GM18517 (cell line): ENCODE measurements around the gene NDUFS1.
"Not testable (repeated sequence)": the region's sequence is repeated elsewhere in the genome, so short reads cannot be mapped to it uniquely, and the experiment has no call there.

ENCODE experiments used
- ATAC-seq: cut with Tn5 transposase; IDR thresholded peaks from one replicate; pipeline ENCODE4 v1.9.1; 2021; ENCODE audit warnings: mild to moderate bottlenecking, moderate library complexity; ENCODE audit not compliant: unreplicated experiment

NDUFS1 gene

GRCh38 chr2:206159346-206160124 lies at the start of gene NDUFS1, which contains the start of gene EEF1B2:
NDUFS1 (minus strand) TSS chr2:206159444; CDS start chr2:206153678, 5,766 bp downstream.
EEF1B2 (plus strand) TSS chr2:206159895; CDS start chr2:206159980, 85 bp downstream.
- peak; percentile 91 for ATAC-seq

DNA sequence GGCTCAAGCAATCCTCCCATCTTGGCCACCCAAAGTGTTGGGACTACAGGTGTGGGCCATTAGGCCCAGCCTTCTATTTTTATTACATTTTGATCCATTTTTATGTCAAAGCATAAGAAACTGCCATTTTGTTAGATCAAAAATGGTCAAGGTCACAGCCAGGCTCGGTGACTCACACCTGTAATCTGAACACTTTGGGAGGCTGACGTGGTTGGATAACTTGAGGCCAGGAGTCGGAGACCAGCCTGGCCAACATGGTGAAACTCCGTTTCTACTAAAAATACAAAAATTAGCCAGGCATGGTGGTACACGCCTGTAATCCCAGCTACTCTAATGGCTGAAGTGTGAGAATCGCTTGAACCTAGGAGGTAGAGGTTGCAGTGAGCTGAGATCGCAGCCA lies 49.7 kb upstream of the NDUFS1 start:
- no peak for ATAC-seq

GRCh38 chr2:206207316-206207715 lies 48.1 kb upstream of the NDUFS1 start:
- not testable (repeated sequence) for ATAC-seq

- ATAC-seq = no peak
Measured at GRCh38 chr2:206204710-206205109, 45.5 kb upstream of the NDUFS1 start.

DNA sequence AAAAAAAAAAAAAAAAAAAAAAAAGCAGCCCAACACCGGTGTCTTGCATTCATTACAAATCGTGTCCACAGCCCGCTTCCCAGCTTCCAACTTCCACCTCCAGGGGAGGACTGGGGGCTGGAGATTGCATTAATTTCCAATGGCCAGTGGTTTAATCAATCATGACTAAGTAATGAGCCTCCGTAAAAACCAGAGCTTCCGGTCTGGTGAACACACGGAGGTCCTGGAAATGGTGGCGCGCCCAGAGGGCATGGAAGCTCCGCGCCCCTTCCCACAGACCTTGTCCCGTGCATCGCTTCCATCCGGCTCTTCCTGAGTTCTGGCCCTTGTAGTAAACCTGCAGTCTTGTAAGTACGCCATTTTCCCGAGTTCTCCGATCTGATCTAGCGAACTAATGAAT lies 44.1 kb upstream of the NDUFS1 start:
- ATAC-seq = no peak

GRCh38 chr2:206202446-206202845 lies 43.2 kb upstream of the NDUFS1 start:
- no peak for ATAC-seq

DNA sequence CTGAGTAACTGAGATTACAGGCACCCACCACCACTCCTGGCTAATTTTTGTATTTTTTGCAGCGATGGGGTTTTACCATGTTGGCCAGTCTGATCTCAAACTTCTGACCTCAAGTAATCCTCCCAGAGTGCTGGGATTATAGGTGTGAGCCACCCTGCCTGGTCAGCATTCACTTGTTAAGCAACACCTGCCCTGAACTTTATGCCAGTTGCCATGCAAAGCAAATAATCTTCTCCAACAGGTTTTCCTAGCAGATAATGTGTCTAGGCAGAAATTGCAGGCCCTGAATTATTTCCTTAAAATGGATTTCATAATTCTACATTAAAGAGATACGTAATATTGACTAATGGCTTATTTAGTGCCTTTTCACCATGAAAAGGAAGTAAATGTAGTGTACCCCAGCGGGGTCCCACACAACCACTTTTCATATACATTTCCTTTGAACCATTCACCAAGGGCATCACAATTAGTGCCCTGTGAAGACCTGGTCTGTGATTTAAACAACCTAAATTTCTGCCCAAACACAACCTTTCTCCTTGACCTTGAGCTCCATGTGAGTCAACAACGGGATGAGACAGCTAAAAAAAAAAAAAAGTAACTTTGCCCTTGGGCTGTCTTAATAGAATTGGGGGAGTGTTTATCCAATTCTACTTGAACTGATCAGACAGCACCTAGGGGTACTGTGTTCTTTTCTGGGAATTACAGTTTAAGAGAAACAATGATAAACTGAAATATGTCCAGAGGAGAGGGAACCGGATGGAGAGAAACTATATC lies 42.0 kb upstream of the NDUFS1 start:
- ATAC-seq = no peak

DNA sequence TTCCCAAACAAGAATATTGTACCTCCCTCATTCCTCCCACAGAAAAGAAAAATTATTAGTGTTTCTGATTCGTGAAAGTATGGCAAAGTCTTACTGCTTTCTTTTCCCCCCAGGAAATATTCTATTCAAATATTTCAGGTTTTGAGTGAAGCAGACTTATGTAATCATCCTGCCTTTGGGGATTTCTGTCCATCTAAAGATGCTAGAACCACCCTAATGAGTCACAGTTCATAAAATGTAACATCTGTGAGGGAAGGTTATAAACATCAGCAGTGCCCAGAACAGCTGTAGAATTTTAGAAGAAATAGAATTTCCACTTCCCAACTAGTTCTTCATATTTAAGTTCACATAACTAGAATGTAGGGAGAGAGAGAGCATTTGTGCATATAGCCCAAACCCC lies 39.4 kb upstream of the NDUFS1 start:
- no peak for ATAC-seq

DNA sequence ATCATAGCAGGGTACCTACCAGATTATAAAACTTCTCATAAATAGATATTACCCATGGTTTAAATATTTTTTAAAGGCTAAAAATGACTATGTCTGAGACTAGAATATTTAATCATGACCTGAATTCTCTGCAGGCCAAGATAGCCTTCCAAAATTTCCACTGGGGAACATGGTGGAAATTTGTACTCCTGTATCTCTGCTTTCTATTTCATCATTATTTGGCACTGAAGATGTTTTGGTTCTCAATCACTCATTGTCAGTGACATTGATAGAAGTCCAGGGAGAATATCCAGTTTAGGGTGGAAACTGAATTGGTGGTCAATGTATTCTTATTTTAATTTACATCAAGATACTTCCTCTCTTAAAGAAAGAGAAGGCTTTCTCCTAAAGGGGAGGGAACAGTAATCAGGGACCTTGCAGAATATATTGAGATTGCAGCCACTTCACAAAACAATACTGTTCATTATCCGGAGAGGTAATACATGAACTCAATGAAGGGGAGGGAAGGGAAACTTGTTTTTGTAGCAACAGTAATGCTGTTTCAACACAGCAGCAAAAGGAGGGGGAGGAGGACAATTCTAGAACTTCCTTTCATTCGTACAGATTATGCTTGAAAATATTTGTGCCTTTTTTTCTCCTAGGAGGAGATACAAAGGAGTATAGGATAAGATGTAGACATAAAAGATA lies 34.6 kb upstream of the NDUFS1 start:
- no peak for ATAC-seq

GRCh38 chr2:206192157-206192556 lies 32.9 kb upstream of the NDUFS1 start:
- no peak for ATAC-seq

- ATAC-seq = no peak
Measured at GRCh38 chr2:206190689-206191088, 31.4 kb upstream of the NDUFS1 start.

DNA sequence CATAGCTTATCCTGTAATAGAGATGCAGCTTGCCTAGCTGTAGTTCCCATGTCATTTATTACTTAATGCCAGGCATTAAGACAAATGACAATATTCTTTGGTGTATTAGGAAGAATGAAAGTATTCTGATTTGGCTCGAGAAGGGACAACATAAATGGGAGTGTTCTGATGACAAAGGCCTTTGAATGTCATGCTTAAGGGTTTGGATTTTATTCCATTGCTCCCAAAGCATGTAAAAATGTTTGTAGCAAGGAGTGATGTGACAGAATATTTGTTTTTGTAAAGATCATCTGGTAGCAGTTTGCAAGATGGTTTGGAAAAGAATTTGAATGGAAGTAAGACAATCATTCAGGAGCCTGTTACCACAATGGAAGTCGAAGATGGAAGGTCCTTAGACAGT lies 30.9 kb upstream of the NDUFS1 start:
- no peak for ATAC-seq

- no peak for ATAC-seq
Measured at GRCh38 chr2:206189691-206190090, 30.4 kb upstream of the NDUFS1 start.

GRCh38 chr2:206181526-206181925 lies 22.3 kb upstream of the NDUFS1 start:
- ATAC-seq = not testable (repeated sequence)

GRCh38 chr2:206176901-206177300 lies 17.7 kb upstream of the NDUFS1 start:
- ATAC-seq = no peak

DNA sequence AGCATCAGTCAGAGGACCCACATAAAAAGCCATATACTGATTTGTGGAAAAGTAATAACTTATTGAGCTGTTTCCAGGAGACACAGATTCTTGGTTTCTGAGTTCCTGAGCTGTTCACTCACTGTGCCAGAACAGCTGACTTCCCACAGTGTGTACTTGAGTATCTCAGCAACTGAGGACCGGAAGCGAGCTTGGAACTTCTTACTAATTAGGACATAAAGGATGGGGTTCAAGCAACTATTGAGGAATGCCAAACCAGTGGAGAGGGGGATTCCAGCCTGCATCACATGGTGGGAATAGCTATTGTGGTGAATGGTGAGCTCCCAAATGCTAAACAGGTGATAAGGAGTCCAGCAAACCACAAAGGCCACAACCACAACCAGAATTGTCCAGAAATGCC lies 16.9 kb upstream of the NDUFS1 start:
- ATAC-seq = no peak

GRCh38 chr2:206173147-206173546 lies 13.9 kb upstream of the NDUFS1 start:
- no peak for ATAC-seq

- ATAC-seq = not testable (repeated sequence)
Measured at GRCh38 chr2:206171624-206172397, 12.6 kb upstream of the NDUFS1 start.

- ATAC-seq = not testable (repeated sequence)
Measured at GRCh38 chr2:206168230-206168629, 9.0 kb upstream of the NDUFS1 start.

DNA sequence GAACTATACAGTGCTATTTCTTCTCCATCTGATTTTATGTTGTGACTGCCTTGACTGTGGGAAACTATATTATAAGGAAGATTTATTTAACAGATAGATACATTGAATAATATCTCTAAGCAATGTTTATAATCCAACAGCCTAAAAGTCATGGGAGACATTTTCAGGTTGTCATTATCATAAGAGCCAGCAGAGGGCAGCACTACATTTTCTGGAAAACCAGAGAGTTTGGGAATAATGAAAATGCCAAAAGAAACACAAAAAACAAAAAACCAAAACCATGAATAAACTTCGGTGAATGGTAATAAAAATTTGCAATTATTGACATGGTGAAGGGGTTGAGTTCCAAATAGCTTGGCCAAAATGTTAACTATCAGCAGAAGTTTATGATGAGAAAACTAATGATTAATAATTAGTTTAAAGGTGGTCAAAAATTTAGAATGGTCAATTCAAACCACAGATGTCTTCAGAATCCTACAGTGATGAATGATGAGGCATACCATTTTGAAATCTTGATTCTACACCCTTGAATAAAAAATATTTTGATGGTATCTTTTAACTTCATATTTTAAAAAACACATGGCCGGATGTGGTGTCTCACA lies 5.1 kb upstream of the NDUFS1 start:
- ATAC-seq = no peak
